T-helper 2 cell treated with Interferon-gamma antibody and Interleukin-4, amounts not matched to agents 100 ng/mL and 5 ng/mL, for 36 hours (primary cell): ENCODE measurements around the gene TMPRSS6. TPM values are rescaled to one million over a fixed set of nuclear protein-coding genes. Genes with fewer than 3 reads are reported as not detected.
"Not testable (repeated sequence)": the region's sequence is repeated elsewhere in the genome, so short reads cannot be mapped to it uniquely, and the experiment has no call there.

Experiments
- intact Hi-C: fragments of 100-400 bp; cut with micrococcal nuclease; formaldehyde crosslinking; loops from one replicate; pipeline ENCODE4 v1.15.1; 2023
- total RNA-seq: library from RNA; stranded (reverse); gene quantifications from 2 replicates; pipeline ENCODE4 v1.2.3, GENCODE V29; 2022

The TMPRSS6 gene
- total RNA-seq, 1 donor from 2014 or later, result 0.55 TPM

GRCh38 chr22:37090920-37091695 is 18.4 kb downstream of the TMPRSS6 start:
- intact Hi-C loops, result no loop called here

- intact Hi-C loops, result no loop called here
These were observed 20.1 kb downstream of the TMPRSS6 start for GRCh38 chr22:37089434-37089833.

DNA sequence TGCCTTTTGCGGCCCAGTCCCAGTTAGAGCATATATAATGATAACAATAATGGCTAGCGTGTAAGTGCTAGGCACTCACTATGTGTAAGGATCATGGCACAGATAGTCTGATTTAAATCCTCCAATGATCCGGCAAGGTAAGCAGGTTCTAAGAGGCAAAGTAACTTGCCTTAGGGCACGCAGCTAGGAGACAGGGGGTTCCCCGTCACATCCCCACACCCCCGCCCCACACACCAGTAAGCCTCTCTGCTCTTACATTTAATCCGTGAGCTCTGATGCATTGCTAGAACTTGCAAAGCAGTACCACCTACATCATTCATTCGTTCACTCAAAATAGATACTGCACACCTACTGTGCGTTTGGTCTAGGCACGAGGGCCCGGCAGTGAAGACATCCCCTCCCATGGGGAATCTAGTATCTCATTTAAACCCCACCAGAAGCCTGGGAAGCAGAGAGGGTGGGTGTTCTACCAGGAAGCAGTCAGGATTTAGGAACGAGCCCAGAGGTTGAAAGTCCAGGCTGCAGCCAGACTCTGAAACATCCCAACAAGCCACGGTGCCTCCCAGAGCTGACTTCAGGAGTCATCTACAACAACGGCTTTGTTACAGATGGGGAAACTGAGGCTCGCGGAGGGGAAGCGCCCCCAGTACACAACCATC is 20.6 kb downstream of the TMPRSS6 start:
- intact Hi-C loops, result no loop called here

GRCh38 chr22:37088108-37088605 is 21.4 kb downstream of the TMPRSS6 start:
- intact Hi-C loops, result no loop called here

DNA sequence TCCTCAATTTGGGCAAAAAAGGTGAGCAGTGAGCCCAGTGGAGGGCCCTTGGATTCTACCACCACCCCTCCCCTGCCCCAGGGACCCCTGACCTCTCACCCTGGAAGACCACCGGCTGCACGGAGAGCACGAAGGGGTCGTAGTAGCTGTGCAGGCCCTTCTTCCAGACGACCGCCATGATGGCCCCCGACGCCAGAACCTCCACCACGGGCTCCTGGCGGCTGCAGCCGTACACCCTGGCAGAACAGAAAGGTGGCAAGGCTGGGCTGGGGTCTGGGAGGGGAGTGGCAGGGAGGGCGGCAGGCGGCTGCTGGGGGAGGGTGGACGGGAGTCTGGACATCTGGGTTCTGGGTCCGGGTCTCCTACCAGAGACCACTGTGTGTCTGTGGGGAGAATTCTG is 23.3 kb downstream of the TMPRSS6 start:
- intact Hi-C loops, result no loop called here

DNA sequence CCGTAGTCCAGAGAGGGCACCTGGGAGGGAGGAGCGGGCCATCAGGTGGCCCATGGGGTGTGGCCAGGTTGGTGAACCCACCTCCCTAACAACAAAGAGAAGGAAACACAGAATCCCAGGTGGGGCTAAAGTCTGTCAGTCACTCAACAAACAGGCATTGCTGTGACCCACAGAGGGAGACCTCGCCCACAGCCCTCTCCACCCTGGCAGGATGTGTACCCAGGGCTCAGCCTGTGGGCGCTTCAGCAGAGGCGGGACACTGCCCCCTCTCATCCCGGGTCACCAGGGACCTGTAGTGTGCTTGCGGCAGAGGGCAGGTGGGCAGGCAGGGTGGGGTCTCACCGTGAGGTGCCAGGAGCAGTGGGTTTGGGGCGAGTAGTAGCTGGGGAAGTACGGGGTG is 25.1 kb downstream of the TMPRSS6 start:
- intact Hi-C loops, result no loop called here

DNA sequence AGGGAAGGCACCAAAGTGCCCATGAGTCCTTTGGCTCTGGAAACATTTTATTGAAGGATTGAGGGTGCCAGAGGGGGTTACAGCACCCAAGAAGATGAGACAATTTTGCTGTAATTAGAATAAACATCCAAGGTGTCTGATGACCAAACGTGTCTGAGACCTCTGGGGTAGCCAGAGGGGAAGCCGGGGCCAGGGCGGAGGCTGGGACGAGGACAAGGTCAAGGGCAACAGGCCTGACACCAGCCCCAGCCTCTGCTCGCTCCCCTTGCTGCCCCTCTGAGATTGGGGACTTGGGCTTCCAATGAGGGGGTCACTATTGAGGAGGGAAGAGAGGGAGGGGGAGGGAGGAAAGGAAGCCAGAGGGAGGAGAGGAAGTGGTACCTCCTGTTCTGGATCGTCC is 25.6 kb downstream of the TMPRSS6 start:
- intact Hi-C loops, result no loop called here

DNA sequence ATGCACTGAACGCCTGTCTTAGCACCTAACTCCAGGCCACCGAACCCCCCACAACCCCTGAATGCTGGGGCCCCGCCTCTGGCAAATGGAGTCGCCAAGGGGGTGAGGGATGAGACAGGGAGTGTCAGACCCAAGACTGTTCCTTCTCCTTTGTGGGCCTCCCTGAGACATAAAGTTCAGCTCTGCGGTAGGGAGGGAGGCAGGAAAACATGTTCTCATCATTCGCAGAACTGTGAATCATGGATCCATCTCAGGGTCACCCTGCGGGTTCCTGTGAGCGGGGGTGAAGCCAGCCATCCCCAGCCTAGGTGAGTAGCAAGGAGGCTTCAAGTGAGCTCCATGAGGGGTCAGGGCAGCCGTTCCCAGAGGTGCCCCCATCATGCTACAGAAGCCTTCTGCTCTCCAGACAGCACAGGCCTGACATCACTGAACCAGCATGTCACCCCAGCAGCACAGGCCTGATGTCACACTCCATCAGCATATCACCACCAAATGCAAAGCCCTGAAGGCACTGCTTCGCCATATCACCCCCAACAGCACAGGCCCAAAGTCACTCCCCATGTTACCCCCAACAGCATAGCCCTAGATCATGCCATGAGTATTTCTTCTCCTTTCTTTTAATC is 27.2 kb downstream of the TMPRSS6 start:
- intact Hi-C loops, result no loop called here

DNA sequence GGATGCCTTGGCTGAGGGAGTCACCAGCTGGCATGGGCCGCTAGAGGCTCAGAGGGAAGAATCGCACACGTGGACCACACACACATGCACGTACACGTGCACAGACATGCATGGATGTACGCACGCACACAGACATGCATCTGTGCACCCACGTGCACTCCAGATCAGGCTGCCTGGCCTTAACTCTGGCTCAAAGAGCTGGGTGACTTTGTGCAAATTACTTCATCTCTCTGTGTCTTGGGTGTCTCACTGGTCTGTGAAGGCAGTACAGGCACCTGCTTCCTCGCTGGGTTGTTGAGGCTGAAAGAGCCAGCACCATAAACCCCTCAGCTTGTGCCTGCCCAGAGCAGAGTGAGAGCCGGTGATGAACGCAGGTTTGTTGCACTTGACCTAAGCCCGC is 28.7 kb downstream of the TMPRSS6 start:
- intact Hi-C loops, result no loop called here

- intact Hi-C loops, result no loop called here
These were observed 29.1 kb downstream of the TMPRSS6 start for GRCh38 chr22:37080438-37080837.

GRCh38 chr22:37079668-37080171 is 29.8 kb downstream of the TMPRSS6 start:
- intact Hi-C loops, result loop anchor here (1.0 to 2.0 kb wide), 4 partner anchors 43 to 149 kb away; no protein-coding TSS in a partner anchor

- intact Hi-C loops, result loop anchor here (1.0 to 2.0 kb wide), 4 partner anchors 43 to 150 kb away; no protein-coding TSS in a partner anchor
These were observed 30.4 kb downstream of the TMPRSS6 start for GRCh38 chr22:37079158-37079557.

DNA sequence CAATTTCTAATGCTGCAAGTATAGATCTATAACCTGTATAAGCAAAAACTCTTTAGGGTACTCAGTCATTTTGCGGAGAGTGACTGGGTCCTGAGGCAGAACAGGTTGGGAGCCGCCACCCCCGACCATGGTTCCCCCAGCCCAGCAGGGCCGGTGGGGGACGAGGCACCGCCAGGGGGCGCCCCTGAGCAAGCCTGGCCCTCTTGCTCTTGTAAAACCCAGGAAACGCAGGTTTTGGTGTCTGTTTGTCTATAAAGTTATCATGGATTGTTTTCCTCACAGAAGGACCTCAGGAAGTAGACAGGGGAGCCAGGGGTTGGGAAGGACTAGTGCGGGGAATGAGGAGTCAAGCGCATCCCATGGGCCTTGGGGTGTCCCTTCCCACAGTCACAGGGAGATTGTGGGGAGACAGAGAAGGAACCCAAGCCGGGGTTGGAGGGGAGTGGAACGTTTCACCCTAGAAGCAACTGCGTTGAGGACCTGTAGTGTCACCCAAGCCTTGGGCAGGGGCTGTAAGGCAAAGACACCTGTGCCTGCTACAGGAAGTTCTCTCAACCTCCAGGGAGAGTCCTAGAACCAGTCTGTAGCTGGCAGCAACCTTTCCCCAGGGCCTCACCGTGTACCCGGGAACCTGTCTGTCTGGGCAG is 31.6 kb downstream of the TMPRSS6 start:
- intact Hi-C loops, result loop anchor here (1.0 to 2.0 kb wide), 2 partner anchors 120 to 151 kb away; no protein-coding TSS in a partner anchor

DNA sequence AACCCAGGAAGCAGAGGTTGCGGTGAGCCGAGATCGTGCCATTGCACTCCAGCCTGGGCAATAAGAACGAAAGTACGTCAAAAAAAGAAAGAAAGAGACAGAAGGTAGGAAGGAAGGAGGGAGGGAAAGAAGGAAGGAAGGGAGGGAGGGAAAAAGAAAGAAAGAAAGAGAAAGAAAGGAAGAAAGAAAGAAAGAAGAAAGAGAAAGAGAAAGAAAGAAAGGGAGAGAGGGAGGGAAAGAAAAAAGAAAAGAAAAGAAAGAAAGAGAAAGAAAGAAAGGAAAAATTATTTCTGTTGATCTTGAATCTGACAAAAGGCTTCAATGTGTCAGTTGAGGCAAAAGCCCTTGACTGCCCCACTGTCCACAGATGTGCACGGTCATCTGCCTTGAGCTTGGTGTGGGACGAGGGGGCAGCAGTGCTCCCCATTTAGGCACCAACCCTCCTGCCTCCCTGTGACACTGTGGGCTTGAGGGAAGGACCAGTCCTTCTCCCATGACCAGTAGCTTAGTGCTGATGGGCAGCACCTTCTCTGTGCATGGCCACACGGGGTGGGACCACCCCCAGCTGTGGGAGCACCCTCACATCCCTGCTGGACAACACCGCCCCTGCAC is 33.6 kb downstream of the TMPRSS6 start:
- intact Hi-C loops, result no loop called here

- intact Hi-C loops, result no loop called here
These were observed 34.5 kb downstream of the TMPRSS6 start for GRCh38 chr22:37075046-37075445.

DNA sequence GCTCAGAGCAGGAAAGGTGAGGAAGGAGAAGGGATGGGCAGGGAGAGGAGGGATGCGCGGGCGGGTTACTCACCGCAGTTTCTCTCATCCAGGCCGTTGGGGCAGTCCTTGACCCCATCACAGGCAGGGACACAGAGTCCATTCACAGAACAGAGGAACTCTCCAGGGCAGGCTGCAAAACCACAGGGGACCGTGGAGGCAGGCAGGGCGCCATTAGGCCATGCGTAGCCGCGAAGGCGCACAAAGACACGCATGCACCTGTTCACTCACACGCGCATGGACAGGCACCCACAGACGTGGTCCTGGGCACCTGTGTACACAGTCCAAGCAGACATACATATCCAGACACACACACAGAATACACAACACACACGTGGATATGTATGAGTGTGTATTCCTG is 35.0 kb downstream of the TMPRSS6 start:
- intact Hi-C loops, result no loop called here

- intact Hi-C loops, result no loop called here
These were observed 36.8 kb downstream of the TMPRSS6 start for GRCh38 chr22:37072673-37073072.

DNA sequence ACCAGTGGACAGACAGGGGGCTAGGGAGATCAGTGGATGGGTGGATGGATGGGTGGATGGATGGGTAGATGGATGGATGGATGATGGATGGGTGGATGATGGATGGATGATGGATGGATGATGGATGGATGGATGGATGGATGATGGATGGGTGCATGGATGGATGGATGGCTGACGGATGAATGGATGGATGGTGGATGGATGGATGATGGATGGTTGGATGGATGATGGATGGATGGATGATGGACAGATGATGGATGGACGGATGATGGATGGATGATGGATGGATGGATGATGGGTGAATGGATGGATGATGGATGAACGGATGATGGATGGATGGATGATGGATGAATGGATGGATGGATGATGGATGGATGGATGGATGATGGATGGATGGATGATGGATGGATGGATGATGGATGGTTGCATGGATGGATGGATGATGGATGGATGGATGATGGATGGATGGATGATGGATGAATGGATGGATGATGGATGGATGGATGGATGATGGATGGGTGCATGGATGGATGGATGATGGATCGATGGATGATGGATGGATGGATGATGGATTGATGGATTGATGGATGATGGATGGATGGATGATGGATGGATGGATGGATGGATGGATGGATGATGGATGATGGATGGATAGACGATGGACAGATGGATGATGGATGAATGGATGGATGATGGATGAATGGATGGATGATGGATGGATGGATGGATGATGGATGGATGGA is 37.5 kb downstream of the TMPRSS6 start:
- intact Hi-C loops, result not testable (repeated sequence)

GRCh38 chr22:37070744-37071143 is 38.8 kb downstream of the TMPRSS6 start:
- intact Hi-C loops, result no loop called here

GRCh38 chr22:37070334-37070733 is 39.2 kb downstream of the TMPRSS6 start:
- intact Hi-C loops, result no loop called here
